H54 (cell line): ENCODE results near the gene HRCT1.
"Not testable (repeated sequence)": the region's sequence is repeated elsewhere in the genome, so short reads cannot be mapped to it uniquely, and the experiment has no call there.

Source experiments
- DNase-seq: peaks from one replicate; pipeline ENCODE4 v3.0.0; 2011; ENCODE audit warnings: low spot score, mixed read lengths; ENCODE audit not compliant: insufficient read length
- FAIRE-seq: peaks from 3 replicates; lab custom pipeline; 2011; peaks lifted over from hg19 to GRCh38; lab: Jason Lieb, UNC
- POLR2A ChIP-seq: IDR thresholded peaks from 2 replicates; pipeline ENCODE4 v1.6.1; 2011; ENCODE audit warnings: low read depth, mild to moderate bottlenecking, low read length

The HRCT1 gene

DNA sequence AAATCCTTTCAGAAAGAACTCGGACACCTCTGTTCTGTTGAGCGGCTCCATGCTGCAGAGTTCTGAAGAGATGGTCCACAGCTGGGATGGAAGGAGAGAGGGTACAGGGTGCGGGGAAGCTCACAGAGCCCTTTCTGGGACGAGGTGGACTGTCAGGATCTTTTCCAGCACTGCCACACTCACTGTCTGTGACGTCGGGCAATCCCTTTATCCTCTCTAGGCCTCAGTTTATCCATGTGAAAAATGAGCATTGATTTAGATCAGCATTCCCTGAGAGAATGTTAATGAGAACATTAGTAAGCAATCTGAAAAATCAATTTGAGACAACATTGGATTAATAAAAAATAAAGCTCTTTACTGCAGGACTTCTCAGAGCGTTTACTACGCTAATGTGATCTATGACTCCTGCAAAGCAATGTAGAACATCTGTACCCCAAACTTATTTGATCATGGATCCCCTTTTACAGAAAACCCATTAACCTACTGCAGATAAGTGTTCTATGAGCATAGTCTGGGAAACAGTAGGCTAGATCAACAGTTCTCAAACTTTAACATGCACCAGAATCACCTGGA is 35.6 kb upstream of the HRCT1 start, which contains the start of gene OR13J1:
Gene OR13J1, minus strand, starts transcription at position 51 of the 573 bp plus-strand sequence. Its CDS starts 0 bp downstream, at position 51.
- FAIRE-seq (no peak), DNase-seq (no peak)
- TF ChIP-seq POLR2A = no peak

DNA sequence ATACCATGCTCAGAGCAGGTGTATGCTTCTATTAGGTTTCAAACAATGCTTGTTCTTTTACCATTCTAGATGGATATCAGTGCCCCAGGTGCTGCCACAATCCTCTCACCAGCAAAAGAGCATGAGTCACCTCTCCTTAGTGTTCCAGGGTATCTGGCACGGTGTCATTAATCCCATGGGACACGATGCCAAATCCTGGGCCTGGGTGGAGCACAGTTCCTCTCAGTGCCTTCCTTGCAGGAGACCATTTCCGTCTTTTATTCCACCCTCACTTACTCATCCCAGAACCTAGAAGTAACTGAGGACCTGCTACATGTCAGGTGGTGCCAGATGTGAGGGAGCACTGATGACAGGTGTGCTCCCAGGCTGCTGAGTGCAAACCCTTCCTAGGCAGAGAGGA is 34.5 kb upstream of the HRCT1 start:
- peak; percentile 40 for DNase-seq
- TF ChIP-seq POLR2A = no peak
- peak; percentile 64 for FAIRE-seq

DNA sequence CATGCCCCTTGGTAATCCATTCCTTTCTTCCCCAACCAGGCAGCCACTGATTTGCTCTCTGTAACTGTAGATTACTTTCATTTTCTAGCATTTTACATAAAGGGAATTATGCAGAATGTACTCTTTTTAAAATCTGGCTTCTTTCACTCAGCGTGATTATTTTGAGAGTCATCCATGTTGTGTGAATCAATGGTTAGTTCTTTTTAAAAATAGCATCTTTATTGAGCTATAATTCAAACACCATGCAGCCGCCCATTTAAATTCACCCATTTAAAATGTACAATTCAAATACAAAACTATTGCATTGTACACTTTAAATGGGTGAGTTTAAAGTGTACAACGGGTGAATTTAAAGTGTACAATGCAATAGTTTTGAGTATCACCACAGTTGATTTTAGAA is 33.5 kb upstream of the HRCT1 start:
- no peak for DNase-seq
- FAIRE-seq = no peak

DNA sequence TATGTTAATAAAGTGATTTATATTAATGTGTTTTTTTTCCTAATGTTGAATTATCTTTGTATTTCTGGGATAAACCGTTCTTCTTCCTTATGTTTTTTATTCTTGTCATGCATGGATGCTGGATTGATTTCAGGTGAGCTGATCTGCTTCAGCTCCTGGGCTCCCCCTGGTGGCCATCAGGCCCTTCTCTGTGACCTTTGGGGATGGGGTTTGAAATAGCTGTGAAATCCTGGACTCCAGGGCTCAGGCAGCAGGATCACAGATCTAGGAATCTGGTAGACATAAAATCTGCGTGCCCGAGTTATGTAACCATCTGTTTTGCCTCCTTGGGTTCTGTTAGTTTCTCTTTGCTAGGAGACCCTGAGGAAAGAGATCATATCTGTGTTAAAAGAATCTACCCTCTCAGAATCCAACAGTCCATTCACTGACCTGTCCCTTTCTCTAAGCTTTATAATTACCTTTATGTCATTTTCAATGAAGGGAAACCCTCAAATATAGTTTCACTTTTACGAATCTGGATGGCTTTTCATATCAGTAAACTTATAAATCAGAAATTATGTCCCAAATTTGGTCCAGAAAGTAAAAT is 23.6 kb upstream of the HRCT1 start:
- FAIRE-seq = peak; percentile 94
- TF ChIP-seq POLR2A = no peak
- DNase-seq = no peak

More for the DNA sequence above, 33.5 kb upstream of the HRCT1 start:
- TF ChIP-seq POLR2A = no peak

DNA sequence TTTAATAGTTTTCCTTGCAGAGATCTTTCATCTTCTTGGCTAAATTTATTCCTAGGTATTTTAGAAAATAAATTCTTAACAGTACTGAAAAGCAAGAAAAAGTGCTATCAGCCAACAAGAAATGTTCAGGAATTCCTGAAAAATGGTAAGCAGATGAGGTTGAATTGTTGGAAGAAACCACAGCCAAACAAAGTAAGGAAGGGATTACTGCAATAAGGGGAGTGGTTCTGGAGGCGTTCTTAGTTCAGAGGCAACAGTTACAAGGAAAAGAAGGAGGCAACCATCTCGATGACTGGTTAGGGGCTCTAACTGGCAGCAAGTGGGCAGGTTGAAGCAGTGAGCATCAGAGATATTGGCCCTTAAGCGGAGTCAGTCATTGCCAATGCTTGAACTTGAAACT is 23.0 kb upstream of the HRCT1 start:
- no peak for TF ChIP-seq POLR2A
- no peak for FAIRE-seq
- no peak for DNase-seq

DNA sequence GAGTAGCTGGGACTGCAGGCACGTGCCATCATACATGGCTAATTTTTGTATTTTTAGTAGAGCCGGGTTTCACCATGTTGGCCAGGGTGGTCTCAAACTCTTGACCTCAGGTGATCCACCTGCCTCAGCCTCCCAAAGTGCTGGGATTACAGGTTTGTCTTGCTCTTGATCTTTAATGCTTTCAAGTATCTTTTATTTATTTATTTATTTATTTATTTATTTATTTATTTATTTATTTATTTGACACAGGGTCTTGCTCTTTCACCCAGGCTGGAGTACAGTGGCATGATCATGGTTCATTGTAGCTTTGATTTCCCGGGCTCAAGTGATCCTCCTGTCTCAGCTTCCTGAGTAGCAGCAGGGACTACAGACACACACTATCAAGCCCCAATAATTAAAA is 21.1 kb upstream of the HRCT1 start:
- not testable (repeated sequence) for FAIRE-seq

DNA sequence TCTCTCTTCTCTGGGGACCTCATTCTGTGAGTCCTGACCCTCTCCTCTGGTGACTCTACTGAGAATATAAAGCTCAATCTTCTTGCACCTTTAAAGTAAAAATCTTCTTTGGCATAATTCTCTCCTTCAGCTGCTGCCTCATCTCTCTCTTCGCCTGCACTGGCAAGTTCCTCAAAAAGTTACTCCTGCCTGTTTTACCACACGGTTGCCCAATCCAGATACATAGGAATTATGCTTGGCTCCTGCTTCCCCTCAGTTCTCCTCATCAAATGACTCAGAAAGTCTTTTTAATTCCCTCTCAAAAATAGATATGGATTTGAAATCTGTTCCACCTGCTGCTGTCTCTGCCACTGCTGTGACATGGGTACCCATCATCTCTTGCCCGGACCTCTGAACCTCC is 14.4 kb upstream of the HRCT1 start:
- no peak for DNase-seq
- no peak for TF ChIP-seq POLR2A
- FAIRE-seq = no peak

More for the DNA sequence above, 21.1 kb upstream of the HRCT1 start:
- not testable (repeated sequence) for DNase-seq

DNA sequence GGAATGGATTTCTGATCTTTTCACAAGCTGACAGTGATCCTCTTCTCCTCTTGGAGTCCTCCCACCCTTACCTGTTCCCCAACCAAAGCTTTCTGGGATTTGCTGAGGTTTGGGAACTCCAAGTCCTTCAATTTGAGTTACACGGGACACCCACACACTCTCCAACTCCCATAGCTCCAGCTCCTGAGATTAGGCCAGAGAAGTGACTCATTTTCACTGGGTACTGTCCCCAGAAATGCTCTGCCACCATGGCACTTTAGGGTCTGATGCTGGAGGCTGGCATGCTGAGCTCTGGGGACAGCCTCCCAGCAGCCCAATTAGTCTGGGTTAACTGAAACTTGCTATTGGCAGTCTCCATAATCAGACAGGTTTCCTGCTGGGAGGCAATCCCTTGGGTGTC is 14.0 kb upstream of the HRCT1 start:
- no peak for DNase-seq
- no peak for FAIRE-seq
- no peak for TF ChIP-seq POLR2A

DNA sequence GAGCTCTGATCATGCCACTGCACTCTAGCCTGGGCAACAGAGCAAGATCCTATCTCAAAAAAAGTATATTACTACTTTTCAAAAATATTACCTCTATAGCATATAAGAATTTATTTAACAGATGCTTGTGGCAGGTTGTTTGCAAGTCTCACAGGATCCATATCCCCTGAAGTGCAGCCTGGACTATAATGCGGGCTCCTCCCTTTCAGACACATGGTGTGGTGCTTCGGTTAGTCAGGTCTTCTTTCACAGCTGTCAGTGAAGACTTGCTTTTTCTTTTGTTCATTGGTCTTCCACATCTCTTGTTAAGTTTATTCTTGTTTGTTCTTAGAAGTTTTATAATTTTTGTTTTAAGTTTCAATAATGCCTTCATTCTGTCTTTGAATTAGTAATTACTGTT is 9.4 kb upstream of the HRCT1 start:
- FAIRE-seq (no peak), DNase-seq (no peak)
- TF ChIP-seq POLR2A = no peak

DNA sequence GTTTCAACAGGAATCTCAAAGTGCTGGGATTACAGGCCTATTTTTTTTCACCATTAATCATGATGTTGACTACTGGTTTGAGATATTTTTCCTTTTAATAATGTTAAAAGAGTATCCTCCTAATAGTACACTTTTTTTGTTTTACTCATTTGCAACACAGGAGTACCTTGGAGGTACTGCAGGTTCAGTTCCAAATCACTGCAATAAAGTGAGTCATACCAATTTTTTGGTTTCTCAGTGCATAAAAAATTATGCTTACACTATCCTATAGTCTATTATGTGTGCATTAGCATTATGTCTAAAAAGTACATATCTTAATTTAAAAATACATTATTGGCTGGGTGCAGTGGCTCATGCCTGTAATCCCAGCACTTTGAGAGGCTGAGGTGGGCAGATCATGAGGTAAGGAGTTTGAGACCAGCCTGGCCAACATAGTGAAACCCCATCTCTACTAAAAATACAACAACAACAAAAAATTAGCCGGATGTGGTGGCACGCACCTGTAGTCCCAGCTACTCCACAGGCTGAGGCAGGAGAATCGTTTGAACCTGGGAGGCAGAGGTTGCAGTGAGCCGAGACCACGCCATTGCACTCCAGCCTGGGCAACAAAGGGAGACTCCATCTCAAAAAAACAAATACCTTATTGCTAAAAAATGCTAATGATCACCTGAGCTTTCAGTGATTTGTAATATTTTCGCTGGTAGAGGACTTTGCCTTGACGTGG is 8.5 kb upstream of the HRCT1 start:
- DNase-seq, FAIRE-seq: not testable (repeated sequence)

DNA sequence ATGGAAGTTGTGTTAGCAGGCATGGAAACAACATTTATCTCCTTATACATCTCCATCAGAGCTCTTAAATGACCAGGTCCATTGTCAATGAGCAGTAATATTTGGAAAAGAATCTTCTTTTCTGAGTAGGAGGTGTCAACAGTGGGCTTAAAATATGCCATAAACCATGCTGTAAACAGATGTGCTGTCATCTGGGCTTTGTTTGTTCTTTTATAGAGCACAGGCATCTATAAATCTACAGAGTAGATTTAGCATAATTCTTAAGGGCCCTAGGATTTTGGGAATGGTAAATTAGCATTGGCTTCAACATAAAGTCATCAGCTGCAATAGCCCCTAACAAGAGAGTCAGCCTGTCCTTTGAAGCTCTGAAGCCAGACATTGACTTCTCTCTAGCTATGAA is 7.7 kb upstream of the HRCT1 start:
- TF ChIP-seq POLR2A = no peak
- FAIRE-seq (no peak), DNase-seq (no peak)

DNA sequence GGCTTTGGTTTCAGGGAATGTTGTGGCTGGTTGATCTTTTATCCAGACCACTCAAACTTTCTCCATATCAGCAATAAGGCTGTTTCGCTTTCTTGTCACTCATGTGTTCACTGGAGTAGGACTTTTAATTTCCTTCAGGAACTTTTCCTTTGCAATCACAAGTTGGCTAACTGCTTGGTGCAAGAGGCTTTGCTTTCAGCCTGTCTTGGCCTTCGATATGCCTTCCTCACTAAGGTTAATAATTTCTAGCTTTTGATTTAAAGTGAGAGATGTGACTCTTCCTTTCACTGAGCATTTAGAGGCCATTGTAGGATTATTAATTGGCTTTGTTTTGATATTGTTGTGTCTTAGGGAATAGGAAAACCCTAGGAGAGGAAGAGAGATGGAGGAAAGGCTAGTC is 7.0 kb upstream of the HRCT1 start:
- TF ChIP-seq POLR2A = no peak
- no peak for FAIRE-seq
- DNase-seq = no peak

DNA sequence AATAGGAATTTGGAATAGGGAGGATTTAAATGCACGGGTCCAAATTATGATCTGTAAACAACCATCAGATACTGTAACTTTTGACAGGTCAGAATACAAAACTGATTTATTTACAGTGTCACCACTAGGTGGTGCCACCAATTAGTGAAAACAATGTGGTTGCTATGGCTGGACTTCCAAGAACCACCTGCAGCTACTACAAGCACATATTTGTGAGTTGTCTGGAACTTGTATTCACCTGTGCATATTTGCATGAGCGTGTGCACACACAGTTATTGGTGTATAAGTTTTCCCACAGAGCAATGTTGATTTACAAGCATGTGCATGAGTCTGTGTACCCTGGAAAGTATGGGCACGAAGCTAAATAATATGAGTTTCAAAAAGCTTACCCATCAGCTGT is 3.0 kb upstream of the HRCT1 start:
- peak; percentile 11 for FAIRE-seq
- TF ChIP-seq POLR2A = no peak
- no peak for DNase-seq

DNA sequence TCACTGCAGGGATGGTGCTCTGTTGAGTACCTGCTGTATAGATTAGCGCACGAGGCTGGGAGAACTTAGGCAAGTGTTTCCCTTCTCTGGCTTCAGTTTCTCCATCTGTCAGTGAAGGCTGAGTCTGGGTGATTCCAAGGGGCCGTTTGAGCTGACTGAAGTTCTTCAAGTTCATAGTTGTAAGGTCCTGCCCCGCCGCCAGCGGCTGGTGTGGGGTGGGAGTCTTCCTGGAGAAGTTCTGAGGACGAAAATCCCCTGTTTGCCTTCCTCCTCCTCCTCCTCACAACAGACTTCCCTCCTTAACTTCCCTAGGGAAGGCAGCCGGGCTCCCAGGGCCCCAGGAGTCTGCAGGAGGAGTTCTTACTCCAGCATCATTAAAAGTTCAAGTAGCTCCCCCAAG is 1.7 kb upstream of the HRCT1 start:
- FAIRE-seq (no peak), DNase-seq (no peak)
- TF ChIP-seq POLR2A = no peak

DNA sequence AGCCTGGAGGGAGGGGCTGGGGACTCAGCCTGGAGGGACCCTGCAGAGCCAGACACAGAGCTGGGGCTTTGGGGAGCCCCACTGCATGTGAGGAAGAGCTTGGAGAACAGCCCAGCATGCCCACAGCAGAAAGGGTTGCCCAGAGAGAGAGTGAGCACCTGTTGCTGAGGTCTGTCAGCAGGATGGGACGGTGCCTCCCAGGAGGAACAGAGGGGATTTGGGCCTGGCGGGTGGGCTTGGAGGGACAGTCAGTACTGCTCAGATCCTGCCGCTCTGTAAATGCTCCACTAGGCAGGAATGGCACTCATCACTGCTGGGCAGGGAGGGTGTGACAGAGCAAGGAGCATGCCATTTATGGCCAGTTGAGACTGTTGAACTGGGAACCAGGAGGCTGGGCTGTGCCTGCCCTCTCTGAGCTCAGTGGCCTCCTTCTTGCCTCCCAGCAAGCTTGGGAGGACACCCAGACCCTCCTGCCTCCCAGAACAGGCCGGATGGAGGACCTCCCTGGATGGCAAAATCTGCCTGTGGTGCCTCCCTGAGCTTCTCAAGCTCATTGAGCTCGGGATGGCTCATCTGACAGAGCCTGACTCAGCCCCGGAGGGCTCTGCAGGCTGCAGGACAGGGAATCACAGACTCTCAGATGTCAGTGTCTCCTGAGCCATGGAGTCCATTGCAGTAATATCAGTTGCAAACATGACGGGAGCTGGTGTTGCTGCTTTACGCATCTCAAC is 786 bp upstream of the HRCT1 start:
- DNase-seq = no peak
- no peak for FAIRE-seq
- no peak for TF ChIP-seq POLR2A
